HepG2 (cell line): Measurements from ENCODE around the gene DCLK1. TPM values are rescaled to one million over a fixed set of nuclear protein-coding genes. Genes with fewer than 3 reads are reported as not detected.

Experiments
- ATAC-seq: fragments of 200-7000 bp; cut with Tn5 transposase; 3 replicates; pipeline ENCODE4 v1.9.1; 2020; ENCODE audit warnings: mild to moderate bottlenecking, moderate library complexity
- BruUV-seq: library from RNA; stranded (reverse); fragments of 400-500 nt; replicated peaks from 2 replicates; lab custom pipeline; 2021; lab: Mats Ljungman, UMichigan
- CTCF ChIA-PET: fragments of 300-600 bp; formaldehyde crosslinking; extraction: SDS; loops from one replicate; lab custom pipeline; 2021; ENCODE audit warnings: low total read pairs, inconsistent platforms, low intra/inter-chr PET ratio; lab: Yijun Ruan, JAX
- POLR2A ChIA-PET: fragments of 350-600 bp; sonication (Branson Sonifier 250); formaldehyde crosslinking; loops from one replicate; lab custom pipeline; 2020; ENCODE audit warnings: antibody characterized with exemption, inconsistent platforms; lab: Yijun Ruan, JAX
- DNase-seq: peaks from one replicate; pipeline ENCODE4 v3.0.0-alpha.2; 2015; ENCODE audit warnings: low spot score
- FAIRE-seq: peaks from 3 replicates; lab custom pipeline; 2011; peaks lifted over from hg19 to GRCh38; lab: Jason Lieb, UNC
- H2AFZ ChIP-seq: one replicate; pipeline ENCODE4 v1.6.1; 2011; ENCODE audit warnings: low read length, inconsistent platforms
- H3K27ac ChIP-seq: fragments of 300-600 bp; 3 replicates; pipeline ENCODE4 v1.8.0; 2011; ENCODE audit warnings: mixed run types, mild to moderate bottlenecking, mixed read lengths, low read length, inconsistent platforms; ENCODE audit not compliant: insufficient read depth; ENCODE audit errors: extremely low read length
- H3K27me3 ChIP-seq, 2 experiments: fragments of 200-600 bp in 1 of 2; 2 replicates in 1 of 2; 3 replicates in 1 of 2; pipeline versions ENCODE4 v1.6.0 to v1.8.0; 2011; ENCODE audit warnings: low read length in 2 of 2, mild to moderate bottlenecking in 2 of 2, moderate library complexity in 2 of 2, inconsistent platforms in 1 of 2; ENCODE audit not compliant: insufficient read depth in 2 of 2, control insufficient read depth in 1 of 2
- H3K36me3 ChIP-seq, 2 experiments: fragments of 200-600 bp in 1 of 2; replicated peaks in 1 of 2; 2 replicates in 1 of 2; 3 replicates in 1 of 2; pipeline versions ENCODE4 v1.5.1 to v1.8.0; 2011; ENCODE audit warnings: low read length in 2 of 2, inconsistent platforms in 1 of 2; ENCODE audit not compliant: insufficient read depth in 2 of 2, control insufficient read depth in 1 of 2
- H3K4me1 ChIP-seq: 2 replicates; pipeline ENCODE4 v1.5.1; 2012; ENCODE audit warnings: low read length, inconsistent platforms; ENCODE audit not compliant: insufficient read depth
- H3K4me2 ChIP-seq: 2 replicates; pipeline ENCODE4 v1.6.0; 2011; ENCODE audit warnings: low read depth, low read length, inconsistent platforms
- H3K4me3 ChIP-seq, 3 experiments: fragments of 200-600 bp in 1 of 3; sonication (generic), shearing (Covaris generic) in 1 of 3; replicated peaks in 1 of 3; 2 replicates each; pipeline ENCODE4 v1.5.1; 2011 to 2016; ENCODE audit warnings: low read length in 3 of 3, inconsistent platforms in 2 of 3, low read depth in 2 of 3, mild to moderate bottlenecking in 2 of 3, control low read depth in 1 of 3, mixed read lengths in 1 of 3; ENCODE audit not compliant: insufficient read depth in 1 of 3
- H3K79me2 ChIP-seq: one replicate; pipeline ENCODE4 v1.6.1; 2011; ENCODE audit warnings: low read length, inconsistent platforms; ENCODE audit not compliant: insufficient read depth
- H3K9ac ChIP-seq: 2 replicates; pipeline ENCODE4 v1.6.0; 2011; ENCODE audit warnings: mild to moderate bottlenecking, low read depth, low read length, inconsistent platforms; ENCODE audit not compliant: insufficient read depth
- H3K9me3 ChIP-seq: 2 replicates; pipeline ENCODE4 v1.5.1; 2012; ENCODE audit warnings: mild to moderate bottlenecking, low read length
- H4K20me1 ChIP-seq: 2 replicates; pipeline ENCODE4 v1.6.0; 2011; ENCODE audit warnings: inconsistent platforms, mild to moderate bottlenecking, low read length, moderate library complexity; ENCODE audit not compliant: insufficient read depth
- ARID2 ChIP-seq: sonication (generic); formaldehyde crosslinking; IDR thresholded peaks from 2 replicates; pipeline ENCODE4 v1.8.1; 2022; ENCODE audit warnings: mild to moderate bottlenecking, missing genetic modification reagents, borderline replicate concordance
- CBX5 ChIP-seq: sonication (generic); formaldehyde crosslinking; IDR thresholded peaks from 2 replicates; pipeline ENCODE4 v1.4.0; 2020; ENCODE audit warnings: missing genetic modification reagents, borderline replicate concordance
- ESRRA ChIP-seq: sonication (generic); formaldehyde crosslinking; IDR thresholded peaks from 2 replicates; pipeline ENCODE4 v1.5.1; 2020; ENCODE audit warnings: mild to moderate bottlenecking, low read depth, missing genetic modification reagents
- FOSL1 ChIP-seq: sonication (generic); formaldehyde crosslinking; IDR thresholded peaks from 2 replicates; pipeline ENCODE4 v1.9.0; 2021; ENCODE audit warnings: missing genetic modification reagents, borderline replicate concordance
- HOXA7 ChIP-seq: sonication (generic); formaldehyde crosslinking; IDR thresholded peaks from 2 replicates; pipeline ENCODE4 v1.8.1; 2022; ENCODE audit warnings: mild to moderate bottlenecking, missing genetic modification reagents, moderate library complexity
- PREB ChIP-seq: sonication (generic); formaldehyde crosslinking; IDR thresholded peaks from 2 replicates; pipeline ENCODE4 v1.4.0; 2020; ENCODE audit warnings: missing genetic modification reagents
- RFX3 ChIP-seq: IDR thresholded peaks from 2 replicates; pipeline ENCODE4 v1.6.1; 2016; ENCODE audit warnings: missing biosample characterization, missing genetic modification reagents
- SMAD1 ChIP-seq: sonication (generic); formaldehyde crosslinking; IDR thresholded peaks from 2 replicates; pipeline ENCODE4 v1.4.0; 2020; ENCODE audit warnings: missing genetic modification reagents, low read depth, mild to moderate bottlenecking, borderline replicate concordance
- YEATS4 ChIP-seq: sonication (generic); formaldehyde crosslinking; IDR thresholded peaks from 2 replicates; pipeline ENCODE4 v1.4.0; 2020; ENCODE audit warnings: missing genetic modification reagents, borderline replicate concordance
- ZNF724P ChIP-seq: sonication (generic); formaldehyde crosslinking; IDR thresholded peaks from 2 replicates; pipeline ENCODE4 v1.8.0; 2022; ENCODE audit warnings: missing genetic modification reagents, borderline replicate concordance
- ZNF740 ChIP-seq: sonication (generic); formaldehyde crosslinking; IDR thresholded peaks from 2 replicates; pipeline ENCODE4 v1.4.0; 2020; ENCODE audit warnings: missing genetic modification reagents
- ZNF879 ChIP-seq: sonication (generic); formaldehyde crosslinking; IDR thresholded peaks from 2 replicates; pipeline ENCODE4 v1.8.1; 2023; ENCODE audit warnings: missing genetic modification reagents
- WGBS: methylation state at CpG from one replicate; pipeline ENCODE4 v1.1.6; 2017; ENCODE audit warnings: low lambda C conversion rate; 5-methylcytosine and 5-hydroxymethylcytosine counted together
- in situ Hi-C: cut with HindIII; loops from 2 replicates; pipeline ENCODE4 v1.10.0; 2017; ENCODE audit warnings: low pct_unique_long_range_greater_than_20kb; ENCODE audit not compliant: extremely low pct_ligation_motif_present
- intact Hi-C: fragments of 100-400 bp; cut with micrococcal nuclease; formaldehyde crosslinking; loops from one replicate; pipeline ENCODE4 v1.10.0; 2022; ENCODE audit not compliant: unreplicated experiment
- polyA plus RNA-seq, 8 experiments: library from polyadenylated mRNA; depleted of rRNA in 3 of 8; stranded (reverse) in 7 of 8; unstranded in 1 of 8; fragments of >200 nt; fragmentation: Illumina TruSeq in 4 of 8; extraction: Trizol in 4 of 8; gene quantifications; 2 replicates each; pipeline versions ENCODE4 v1.2.1 to v1.2.3, GENCODE V29; 2011 to 2016; ENCODE audit warnings: low read depth in 4 of 8, missing spikeins in 1 of 8, mixed read lengths in 1 of 8; ENCODE audit not compliant: insufficient read depth in 1 of 8
- total RNA-seq, 5 experiments: library from RNA; depleted of rRNA; stranded (reverse); fragments of >200 nt; fragmentation: Illumina TruSeq; extraction: Trizol; gene quantifications; 2 replicates each; pipeline ENCODE4 v1.2.3, GENCODE V29; 2016; ENCODE audit warnings: low read depth in 1 of 5
- TF ChIP-seq, protein P1 (sequence below): sonication (generic); formaldehyde crosslinking; IDR thresholded peaks from 2 replicates; pipeline ENCODE4 v1.8.0; 2023; ENCODE audit warnings: mild to moderate bottlenecking, missing genetic modification reagents
- TF ChIP-seq, protein P2 (sequence below): sonication (generic); formaldehyde crosslinking; IDR thresholded peaks from 2 replicates; pipeline ENCODE4 v1.4.0; 2020; ENCODE audit warnings: missing genetic modification reagents, borderline replicate concordance
- TF ChIP-seq, protein P3 (sequence below): sonication (generic); formaldehyde crosslinking; IDR thresholded peaks from 2 replicates; pipeline ENCODE4 v1.4.0; 2020; ENCODE audit warnings: low read depth, mild to moderate bottlenecking, missing genetic modification reagents

The DCLK1 gene
- total and polyA plus RNA-seq, 2 of the 13 experiments (the other 11 are each of a cell fraction or from before 2014, with no cell fraction given) = not detected

GRCh38 chr13:36088463-36088862 is 42.7 kb downstream of the DCLK1 start:
- Histone ChIP-seq H3K9me3 (no peaks in the 10 kb centered on the region), H3K36me3 (no peaks in the 10 kb centered on the region), H3K4me2 (no peak overlapping the region), H3K4me3 (no peak overlapping the region), H3K27ac (no peak overlapping the region), H3K9ac (no peak overlapping the region), H3K27me3 (no peaks in the 10 kb centered on the region; a peak in 1 of 5 replicates), H3K79me2 (no peaks in the 10 kb centered on the region), H3K4me1 (no peaks in the 10 kb centered on the region), H4K20me1 (no peaks in the 10 kb centered on the region), H2AFZ (no peak overlapping the region)
- BruUV-seq = no TSS peak
- ATAC-seq (no peak), FAIRE-seq (no peak), DNase-seq (no peak)
- intact Hi-C loops (no loop called here), in situ Hi-C loops (no loop called here)
- 23% methylated on average over 5 of the region's 5 CpGs for WGBS
- ChIA-PET CTCF (no interaction called here), POLR2A (no interaction called here)
- TF ChIP-seq CBX5 (no peak), ESRRA (CRISPR knock-in tag) (no peak), ZNF724P (CRISPR knock-in tag) (no peak), YEATS4 (CRISPR knock-in tag) (no peak), SMAD1 (CRISPR knock-in tag) (no peak), PREB (CRISPR knock-in tag) (no peak), ZNF879 (CRISPR knock-in tag) (no peak), ARID2 (no peak), HOXA7 (CRISPR knock-in tag) (no peak), ZNF740 (CRISPR knock-in tag) (no peak), FOSL1 (CRISPR knock-in tag) (no peak), RFX3 (CRISPR knock-in tag) (no peak)
- TF ChIP-seq, protein P1, sequence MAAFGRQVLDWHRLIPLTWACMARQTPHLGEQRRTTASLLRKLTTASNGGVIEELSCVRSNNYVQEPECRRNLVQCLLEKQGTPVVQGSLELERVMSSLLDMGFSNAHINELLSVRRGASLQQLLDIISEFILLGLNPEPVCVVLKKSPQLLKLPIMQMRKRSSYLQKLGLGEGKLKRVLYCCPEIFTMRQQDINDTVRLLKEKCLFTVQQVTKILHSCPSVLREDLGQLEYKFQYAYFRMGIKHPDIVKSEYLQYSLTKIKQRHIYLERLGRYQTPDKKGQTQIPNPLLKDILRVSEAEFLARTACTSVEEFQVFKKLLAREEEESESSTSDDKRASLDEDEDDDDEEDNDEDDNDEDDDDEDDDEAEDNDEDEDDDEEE (CRISPR knock-in tag) = no peak
- TF ChIP-seq, protein P2, sequence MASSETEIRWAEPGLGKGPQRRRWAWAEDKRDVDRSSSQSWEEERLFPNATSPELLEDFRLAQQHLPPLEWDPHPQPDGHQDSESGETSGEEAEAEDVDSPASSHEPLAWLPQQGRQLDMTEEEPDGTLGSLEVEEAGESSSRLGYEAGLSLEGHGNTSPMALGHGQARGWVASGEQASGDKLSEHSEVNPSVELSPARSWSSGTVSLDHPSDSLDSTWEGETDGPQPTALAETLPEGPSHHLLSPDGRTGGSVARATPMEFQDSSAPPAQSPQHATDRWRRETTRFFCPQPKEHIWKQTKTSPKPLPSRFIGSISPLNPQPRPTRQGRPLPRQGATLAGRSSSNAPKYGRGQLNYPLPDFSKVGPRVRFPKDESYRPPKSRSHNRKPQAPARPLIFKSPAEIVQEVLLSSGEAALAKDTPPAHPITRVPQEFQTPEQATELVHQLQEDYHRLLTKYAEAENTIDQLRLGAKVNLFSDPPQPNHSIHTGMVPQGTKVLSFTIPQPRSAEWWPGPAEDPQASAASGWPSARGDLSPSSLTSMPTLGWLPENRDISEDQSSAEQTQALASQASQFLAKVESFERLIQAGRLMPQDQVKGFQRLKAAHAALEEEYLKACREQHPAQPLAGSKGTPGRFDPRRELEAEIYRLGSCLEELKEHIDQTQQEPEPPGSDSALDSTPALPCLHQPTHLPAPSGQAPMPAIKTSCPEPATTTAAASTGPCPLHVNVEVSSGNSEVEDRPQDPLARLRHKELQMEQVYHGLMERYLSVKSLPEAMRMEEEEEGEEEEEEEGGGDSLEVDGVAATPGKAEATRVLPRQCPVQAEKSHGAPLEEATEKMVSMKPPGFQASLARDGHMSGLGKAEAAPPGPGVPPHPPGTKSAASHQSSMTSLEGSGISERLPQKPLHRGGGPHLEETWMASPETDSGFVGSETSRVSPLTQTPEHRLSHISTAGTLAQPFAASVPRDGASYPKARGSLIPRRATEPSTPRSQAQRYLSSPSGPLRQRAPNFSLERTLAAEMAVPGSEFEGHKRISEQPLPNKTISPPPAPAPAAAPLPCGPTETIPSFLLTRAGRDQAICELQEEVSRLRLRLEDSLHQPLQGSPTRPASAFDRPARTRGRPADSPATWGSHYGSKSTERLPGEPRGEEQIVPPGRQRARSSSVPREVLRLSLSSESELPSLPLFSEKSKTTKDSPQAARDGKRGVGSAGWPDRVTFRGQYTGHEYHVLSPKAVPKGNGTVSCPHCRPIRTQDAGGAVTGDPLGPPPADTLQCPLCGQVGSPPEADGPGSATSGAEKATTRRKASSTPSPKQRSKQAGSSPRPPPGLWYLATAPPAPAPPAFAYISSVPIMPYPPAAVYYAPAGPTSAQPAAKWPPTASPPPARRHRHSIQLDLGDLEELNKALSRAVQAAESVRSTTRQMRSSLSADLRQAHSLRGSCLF = no peak
- TF ChIP-seq, protein P3, sequence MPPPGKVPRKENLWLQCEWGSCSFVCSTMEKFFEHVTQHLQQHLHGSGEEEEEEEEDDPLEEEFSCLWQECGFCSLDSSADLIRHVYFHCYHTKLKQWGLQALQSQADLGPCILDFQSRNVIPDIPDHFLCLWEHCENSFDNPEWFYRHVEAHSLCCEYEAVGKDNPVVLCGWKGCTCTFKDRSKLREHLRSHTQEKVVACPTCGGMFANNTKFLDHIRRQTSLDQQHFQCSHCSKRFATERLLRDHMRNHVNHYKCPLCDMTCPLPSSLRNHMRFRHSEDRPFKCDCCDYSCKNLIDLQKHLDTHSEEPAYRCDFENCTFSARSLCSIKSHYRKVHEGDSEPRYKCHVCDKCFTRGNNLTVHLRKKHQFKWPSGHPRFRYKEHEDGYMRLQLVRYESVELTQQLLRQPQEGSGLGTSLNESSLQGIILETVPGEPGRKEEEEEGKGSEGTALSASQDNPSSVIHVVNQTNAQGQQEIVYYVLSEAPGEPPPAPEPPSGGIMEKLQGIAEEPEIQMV (CRISPR knock-in tag) = no peak
